OCI-M2 (cell line): ENCODE results near the gene CACNA1D.

Experiments
- DNase-seq: peaks from one replicate; lab custom pipeline; 2025; ENCODE audit not compliant: unreplicated experiment; lab: John Stamatoyannopoulos, UW

CACNA1D gene

DNA sequence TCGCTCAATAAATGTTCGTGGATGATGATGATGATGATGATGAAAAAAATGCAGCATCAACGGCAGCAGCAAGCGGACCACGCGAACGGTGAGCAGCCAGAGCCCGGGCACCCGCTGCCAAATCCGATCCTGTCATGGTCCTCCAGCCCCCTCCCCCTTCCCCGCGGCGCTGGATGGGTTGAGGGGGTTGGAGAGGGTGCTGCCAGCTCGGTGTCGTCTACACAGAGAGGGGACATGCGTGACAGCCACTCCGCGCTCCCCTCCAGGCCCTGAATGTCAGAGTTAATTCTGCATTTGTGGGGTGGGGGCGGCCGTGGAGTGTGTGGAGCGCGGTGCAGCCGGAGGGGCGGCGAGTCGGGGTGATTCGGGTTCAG is 722 bp downstream of the CACNA1D start:
- no peak for DNase-seq

DNA sequence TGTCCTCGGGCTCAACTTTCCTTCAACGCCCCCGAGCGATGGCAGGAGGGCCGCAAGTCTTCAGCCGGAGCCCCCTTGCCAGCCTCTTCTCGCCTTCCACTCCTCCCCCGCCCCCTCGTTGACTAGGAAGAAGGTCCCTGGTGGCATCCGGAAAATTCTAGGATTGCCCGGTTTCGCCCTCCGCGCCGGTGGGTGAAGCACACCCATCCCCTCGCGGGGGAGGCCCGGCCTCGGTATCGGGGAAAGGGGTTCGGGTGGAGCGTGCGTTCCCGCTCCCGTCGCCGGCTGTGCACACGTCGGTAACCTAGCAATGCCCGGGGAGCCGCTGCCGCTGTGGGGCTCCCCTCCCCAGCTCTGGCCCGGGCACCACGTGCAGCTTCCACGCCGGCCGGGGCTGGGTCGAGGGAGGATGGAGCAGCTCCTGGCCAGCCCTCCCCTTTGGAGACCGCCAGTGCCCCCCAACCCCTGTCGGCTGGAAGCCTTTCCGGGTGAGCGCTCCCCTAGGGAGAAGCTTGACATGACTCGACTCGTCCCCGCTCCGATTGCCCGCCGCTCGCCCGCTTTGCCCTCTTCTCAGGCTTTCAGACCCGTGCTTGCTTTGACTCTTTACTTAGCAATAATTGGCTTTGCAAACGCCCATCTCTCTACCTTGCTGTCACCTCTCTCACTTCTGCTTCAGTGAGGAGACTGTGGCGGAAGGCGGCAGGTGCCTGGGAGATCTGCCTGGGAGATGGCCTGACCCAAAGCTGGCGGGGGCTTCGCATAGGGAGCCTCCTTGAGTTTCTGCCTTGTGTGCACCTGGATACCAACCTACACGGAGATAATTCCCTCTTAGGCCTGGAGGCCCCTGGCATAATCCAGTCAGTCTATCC is 1.3 kb downstream of the CACNA1D start:
- no peak for DNase-seq

DNA sequence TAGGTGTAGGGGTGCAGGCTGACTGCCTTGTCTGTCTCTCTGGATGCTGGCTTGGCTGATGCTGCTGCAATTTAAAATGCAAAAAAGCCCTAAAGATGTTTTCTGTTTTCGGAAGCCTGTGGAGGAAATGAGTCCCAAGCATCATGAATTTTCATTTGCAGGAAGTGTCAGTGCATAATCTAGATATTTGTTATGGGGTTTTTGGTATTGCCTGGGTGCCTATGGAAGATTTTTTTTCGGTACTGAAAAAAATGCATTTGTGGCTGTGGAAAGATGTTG is 1.9 kb downstream of the CACNA1D start:
- DNase-seq, result no peak

DNA sequence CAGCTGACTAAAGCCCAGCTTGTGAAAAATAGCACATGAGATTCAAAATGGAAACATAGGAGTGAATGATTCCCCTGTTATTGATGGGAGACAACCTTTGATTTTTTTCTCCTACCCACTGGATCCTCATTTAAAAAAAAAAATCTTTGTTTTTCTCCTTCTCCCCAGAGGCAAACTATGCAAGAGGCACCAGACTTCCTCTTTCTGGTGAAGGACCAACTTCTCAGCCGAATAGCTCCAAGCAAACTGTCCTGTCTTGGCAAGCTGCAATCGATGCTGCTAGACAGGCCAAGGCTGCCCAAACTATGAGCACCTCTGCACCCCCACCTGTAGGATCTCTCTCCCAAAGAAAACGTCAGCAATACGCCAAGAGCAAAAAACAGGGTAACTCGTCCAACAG is 2.6 kb downstream of the CACNA1D start:
- DNase-seq, result no peak

DNA sequence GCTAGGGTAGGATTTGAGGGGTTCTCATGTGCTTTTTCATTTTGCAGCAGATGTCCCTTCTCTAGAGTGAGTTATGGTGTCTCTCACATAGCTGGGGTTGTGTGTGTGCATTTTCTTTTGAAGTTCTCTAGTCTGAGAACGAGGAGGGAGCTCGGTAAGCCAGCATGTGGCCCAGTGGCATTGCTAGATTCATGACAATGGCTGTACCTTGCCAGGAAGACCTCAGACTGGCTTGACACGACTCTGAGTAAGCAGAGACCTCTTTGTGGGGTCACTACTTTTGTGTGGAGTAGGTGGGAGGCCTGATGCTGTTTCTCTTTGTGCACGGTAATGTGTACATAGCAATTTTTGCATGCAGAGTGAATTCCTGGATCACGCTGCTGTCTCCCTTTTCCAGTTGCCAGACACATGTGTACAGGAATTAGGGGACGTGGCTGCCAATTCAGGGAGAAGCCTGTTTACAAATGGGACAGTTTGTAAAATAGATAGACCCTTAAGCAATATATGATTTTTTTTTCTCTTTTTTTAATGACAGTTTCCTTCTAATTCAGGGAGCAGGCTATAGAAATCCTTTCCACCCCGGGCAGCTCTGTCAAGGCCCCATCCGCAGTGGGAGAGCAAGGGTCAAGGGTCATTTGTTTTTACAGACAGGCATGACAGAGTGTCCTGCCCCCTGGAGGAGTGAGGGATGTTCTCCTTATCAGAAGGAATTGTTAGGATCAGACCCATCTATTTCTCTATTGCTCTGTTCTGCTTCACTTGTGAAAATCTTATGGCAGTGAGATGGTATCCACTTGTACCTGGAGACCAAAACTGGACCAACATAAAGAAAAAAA is 4.6 kb downstream of the CACNA1D start:
- no peak for DNase-seq

DNA sequence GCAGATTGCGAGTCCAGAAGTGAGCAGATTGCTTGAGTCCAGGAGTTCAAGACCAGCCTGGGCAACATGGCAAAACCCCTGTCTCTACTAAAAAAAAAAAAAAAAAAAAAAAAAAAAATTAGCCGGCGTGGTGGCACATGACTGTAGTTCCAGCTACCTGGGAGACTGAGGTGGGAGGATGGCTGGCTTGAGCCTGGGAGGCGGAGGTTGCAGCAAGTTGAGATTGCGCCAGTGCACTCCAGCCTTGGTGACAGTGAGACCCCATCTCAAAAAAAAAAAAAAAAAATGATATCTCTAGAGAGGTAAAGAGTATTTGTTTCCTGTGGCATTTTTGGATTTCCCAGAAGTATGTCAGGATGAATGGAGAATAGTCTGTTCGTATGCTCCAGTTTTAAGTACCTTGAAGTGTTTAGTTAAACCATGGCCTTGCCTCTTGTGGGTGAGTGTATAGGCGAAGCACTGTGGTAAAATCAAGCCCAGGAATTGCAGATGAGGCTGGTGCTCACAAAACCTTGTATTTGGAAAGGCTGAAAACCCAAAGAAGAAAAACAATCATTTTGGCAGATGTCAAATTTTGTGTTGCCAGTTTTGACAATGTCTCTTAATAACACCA is 5.9 kb downstream of the CACNA1D start:
- DNase-seq, result no peak

DNA sequence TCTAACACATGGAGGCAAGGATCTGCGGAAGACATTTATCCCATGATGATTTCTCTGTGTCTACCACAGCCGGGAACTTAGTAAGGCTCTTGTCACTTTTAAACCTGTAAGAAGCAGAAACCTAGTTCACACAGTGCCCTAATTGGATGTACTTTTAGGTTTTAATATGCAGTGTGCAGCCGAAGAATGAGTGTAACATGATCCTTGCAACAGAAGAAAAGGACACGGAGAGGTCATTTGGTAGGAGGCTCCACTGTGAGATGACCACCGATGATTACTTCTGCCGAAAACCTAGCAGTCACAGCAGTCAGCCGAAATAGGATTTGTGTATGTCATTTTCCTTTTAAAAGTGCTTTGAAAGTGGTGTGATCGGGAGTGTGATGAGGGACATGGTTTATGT is 6.8 kb downstream of the CACNA1D start:
- DNase-seq, result no peak

DNA sequence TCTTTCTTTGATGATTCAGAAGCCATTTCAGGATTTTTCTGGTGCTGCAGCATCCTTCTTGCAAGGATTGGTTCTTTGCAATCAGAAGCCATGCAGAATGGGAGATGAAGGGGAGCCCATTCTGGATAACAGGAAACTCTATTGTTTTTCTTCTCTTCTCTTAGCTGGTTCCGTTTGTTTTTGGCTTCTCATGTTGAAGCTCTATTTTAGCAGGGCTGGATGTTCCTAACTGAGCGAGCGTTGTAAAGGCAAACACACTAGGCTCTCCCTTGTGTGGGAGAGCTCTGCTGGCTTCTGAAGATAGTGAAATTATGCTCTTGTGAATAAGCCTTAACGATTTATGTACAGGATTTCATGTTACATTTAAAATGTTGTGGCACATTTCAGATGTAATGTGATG is 8.3 kb downstream of the CACNA1D start:
- no peak for DNase-seq

DNA sequence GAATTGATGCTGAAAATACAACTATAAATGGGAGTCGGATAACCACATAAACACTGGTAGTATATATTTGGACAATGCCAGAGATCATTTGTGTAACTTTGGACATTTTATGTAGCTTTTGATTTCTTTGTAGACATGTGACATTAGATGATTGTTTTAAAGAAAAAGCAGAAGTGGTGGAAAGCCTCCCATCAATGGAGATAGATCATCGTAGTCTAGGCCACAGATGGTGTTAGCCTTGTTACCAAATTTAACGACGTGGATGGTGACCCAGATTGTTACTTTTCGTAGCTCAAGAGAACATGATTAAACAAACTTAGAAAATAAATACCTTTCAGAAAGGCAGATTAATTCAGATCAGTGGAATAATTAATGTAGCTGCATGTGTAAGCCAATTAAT is 8.8 kb downstream of the CACNA1D start:
- no peak for DNase-seq

DNA sequence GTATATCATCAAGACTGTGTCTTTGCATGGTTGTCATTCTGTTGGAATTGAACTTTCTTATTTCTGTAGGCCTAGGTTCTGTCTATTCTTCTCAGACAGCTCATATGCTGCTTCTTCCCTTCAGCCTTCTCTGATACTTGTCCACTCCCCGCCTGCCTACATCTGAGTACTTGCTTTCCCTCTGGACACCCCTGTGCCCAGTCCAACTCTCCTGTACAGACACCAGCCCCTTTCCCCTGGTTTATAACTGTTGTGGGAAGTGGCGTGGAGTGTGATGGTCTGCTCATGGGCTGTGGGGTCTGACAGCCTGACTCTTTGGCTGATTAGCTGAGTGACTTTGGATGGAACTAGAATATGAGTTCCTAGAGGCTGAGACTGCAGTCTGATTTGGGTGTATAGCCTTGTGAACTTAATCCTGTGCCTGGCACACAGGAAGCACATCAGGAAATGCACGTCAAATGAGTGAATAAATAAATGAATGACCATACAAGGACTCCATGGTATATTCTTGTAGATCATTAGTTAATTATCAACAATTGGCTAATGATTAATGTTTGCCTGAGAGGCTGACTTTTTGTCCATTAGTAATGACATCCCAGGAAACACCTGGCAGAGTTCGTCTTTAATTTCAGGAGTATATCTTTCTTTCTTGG is 11.8 kb downstream of the CACNA1D start:
- DNase-seq, result no peak

DNA sequence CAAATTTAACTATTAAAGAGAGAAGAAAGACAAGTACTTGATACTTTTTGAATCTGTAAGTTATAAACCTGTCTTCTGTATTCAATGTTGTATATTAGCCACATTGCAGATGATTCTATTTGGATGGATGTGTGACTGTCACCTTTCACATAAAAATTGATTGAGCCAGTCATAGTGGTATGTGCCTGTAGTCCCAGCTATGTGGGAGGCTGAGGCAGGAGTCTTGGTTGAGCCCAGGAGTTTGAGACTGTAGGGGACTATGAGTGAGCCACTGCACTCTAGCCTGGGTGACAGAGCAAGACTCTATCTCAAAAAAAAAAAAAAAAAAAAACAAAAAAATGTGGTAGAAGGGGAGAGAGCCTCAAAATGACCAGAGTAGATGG is 12.3 kb downstream of the CACNA1D start:
- no peak for DNase-seq

DNA sequence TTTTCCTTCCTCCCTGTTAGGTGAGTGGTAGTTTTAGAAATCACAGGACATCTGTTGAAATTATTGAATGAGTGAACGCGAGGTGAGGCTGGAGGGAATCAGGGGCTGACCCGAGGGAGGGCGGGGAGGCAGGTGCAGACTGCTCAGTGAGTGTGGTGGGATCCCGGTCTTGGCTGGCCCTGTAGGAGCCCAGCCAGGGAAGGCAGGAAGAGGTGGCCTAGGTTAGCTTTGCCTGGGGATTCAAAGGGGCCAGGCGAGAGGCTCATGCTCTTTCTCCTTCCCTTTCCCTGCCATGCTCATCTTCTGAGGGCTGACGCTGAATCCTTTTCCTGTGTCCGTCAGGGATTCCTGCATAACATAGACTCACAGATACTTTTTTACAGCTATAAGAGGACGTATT is 15.1 kb downstream of the CACNA1D start:
- no peak for DNase-seq

DNA sequence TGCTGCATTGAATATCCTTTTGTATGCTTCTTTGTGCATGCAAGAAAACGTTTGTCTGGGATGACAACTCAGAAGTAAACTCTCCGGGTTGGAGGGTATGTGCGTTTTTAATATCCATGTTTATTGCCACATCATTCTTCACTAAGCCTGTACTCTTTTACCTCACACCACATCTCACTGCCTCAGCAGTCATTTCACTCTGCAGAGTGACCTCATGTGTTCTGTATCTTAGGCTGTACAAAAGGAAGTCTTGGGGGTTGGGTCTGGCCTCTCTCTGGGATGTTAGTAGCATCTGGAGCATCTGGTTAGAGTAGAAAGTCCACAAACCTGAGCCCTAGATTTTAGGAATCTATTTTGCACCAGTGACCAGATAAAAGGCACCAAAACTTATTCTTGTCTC is 16.1 kb downstream of the CACNA1D start:
- DNase-seq, result no peak

DNA sequence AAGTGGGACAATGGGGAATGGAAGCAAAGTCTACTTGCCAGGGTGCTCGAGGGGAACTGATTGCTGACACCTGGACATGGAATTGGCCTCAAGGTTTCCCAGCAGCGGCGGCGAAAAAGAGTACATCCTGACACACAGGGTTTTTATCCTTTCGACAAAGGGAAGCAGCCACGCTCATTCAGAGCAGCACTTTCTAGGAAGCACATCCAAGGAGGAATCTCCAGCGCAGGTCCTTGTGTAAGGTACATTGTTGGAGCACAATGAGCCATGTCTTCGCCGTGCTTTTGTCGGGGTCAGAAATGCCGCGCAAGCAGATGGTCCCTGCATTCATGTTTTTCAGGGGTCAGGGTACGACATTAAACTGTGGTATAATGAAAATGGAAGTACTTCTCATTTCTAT is 16.8 kb downstream of the CACNA1D start:
- DNase-seq, result no peak

DNA sequence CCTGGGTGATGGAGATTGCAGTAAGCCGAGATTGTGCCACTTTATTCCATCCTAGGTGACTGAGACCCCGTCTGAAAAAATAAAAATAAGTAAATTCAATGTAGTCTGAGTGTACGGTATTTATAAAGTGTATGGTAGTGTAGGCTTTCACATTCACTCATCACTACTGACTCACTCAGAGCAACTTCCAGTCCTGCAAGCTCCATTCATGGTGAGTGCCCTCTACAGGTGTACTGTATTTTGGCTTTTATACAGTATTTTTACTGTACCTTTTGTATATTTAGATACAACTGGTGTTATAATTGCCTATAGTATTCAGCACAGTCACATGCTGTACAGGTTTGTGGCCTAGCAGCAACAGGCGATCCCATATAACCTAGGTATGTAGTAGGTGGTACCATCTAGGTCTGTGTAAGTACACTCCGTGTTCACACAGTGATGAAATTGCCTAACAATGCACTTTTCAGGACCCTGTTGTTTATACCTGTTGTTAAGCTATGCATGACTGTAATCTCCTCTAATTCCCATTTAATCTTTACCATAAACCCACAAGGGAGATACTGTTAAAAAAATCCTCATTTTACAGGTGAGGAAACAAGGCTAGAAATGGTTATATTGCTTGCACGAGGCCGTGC is 19.3 kb downstream of the CACNA1D start:
- no peak for DNase-seq

DNA sequence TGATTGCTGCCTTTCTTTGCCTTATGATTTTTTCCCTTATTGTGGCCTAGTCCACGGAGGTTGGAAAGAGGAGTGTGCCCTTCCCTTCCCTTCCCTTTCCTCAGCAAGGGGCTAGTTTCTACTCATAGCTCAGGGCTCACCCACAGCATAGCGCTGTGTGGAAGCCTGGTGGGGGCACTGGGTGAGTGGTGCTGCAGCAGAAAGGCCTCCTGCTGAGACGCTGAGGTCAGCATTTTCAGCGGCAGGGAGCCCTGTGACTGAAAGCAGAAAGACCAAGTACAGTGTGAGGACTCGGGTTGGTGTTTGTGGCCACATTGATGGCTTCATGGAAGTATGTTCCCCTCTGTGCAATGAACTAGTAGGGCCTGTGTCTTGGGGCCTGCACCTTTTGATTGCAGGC is 21.9 kb downstream of the CACNA1D start:
- no peak for DNase-seq

DNA sequence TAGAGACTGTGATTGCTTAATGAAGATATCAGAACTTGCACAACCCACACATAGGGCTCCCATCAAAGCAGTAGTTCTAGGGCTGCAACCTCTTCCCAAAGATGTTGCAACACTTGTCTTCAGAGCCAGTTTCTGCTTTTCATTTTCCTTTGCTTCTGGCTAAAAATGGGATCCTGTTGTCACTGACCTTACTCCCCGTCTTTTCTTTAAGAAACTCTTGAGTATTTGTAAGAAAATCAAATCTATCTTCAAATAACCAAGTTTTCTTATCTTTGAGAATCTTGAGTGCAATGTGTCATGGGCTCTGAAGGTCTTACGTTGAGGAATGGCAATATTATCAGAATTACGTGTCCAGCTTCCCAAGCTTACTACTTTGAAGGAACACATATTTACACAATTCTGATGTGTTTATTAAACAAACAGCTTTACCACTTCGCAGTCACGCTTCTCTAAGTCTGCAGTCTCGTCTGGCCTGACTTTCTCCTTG is 24.1 kb downstream of the CACNA1D start:
- DNase-seq, result no peak

DNA sequence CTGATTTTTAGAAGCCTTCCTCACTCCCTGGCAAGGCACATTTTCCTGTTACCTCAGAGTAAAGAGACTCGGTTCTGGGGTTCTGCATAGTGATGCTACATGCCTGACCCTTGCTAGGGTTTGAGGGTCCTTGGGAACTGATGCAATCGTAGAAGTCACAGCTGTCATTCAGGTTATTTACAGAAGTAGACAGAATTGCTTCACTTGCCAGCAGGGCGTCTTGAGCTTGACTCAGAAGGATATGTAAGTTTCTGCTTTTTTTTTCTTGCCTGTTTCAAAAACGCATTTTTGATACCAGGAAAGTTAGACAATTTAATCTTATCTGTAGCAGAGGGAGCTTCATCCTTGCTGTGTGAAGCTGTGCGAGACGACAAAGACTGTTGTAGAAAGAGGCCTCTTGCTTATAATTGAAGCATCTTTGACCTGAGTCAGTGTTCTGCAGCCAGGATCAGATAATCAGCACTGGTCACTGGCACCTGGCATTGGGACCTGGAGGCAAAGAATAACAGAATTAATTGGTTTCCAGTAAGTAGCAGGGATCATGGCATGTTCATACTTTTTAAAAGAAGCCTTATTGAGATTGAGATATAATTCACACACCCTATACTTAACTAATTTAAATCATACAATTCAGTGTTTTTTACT is 24.8 kb downstream of the CACNA1D start:
- no peak for DNase-seq

DNA sequence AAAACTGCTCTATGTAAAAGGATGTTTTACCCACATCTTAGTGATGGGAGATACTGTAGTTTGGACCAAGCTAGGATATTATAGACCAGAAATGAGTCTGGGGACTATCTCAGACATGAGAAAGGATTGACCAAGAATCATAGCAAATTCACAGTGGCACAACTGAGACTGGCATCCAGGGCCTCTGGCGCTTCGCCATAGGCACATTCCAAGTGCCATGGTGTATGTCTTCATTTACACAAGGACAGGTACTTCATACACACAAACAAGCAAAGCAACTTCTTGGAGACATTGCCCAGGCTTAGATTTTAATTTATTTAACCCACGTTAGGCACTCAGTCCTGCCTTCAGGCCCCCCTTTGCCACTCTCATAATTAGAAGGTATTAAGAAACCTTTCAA is 28.9 kb downstream of the CACNA1D start:
- no peak for DNase-seq

DNA sequence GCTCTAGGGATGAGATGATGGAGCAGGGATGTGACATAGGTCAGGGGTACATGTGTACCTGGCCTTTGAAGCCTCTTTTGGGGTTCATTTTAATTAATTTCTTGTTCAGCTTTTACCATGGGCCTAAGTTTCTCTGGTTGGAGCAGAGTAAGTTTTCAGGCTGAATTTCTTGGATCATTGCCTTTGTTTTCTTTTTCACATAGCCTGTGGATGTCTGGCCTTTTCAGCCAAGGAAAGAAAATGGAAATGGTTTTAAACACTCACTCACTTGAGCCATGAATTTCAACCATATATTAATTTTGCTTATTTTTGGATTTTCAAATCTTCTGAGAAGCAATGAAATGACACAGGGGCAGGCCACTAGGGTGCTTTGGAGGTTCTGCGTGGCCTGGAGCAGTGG is 30.2 kb downstream of the CACNA1D start:
- DNase-seq, result no peak
